HFF-Myc (cell line): ENCODE measurements around the gene MSH3.

Experiments used
- DNase-seq: peaks from one replicate; pipeline ENCODE4 v3.0.0-alpha.2; 2011; ENCODE audit warnings: low read depth; ENCODE audit errors: extremely low read depth
- H3K4me3 ChIP-seq: replicated peaks from 2 replicates; pipeline ENCODE4 v1.5.1; 2011; ENCODE audit warnings: low read depth, mild to moderate bottlenecking, control low read depth, low read length
- TF ChIP-seq, protein P1 (sequence below): IDR thresholded peaks from 2 replicates; pipeline ENCODE4 v1.5.1; 2012; ENCODE audit warnings: mild to moderate bottlenecking, low read depth, low read length, control low read depth; ENCODE audit errors: missing control alignments

Gene MSH3

DNA sequence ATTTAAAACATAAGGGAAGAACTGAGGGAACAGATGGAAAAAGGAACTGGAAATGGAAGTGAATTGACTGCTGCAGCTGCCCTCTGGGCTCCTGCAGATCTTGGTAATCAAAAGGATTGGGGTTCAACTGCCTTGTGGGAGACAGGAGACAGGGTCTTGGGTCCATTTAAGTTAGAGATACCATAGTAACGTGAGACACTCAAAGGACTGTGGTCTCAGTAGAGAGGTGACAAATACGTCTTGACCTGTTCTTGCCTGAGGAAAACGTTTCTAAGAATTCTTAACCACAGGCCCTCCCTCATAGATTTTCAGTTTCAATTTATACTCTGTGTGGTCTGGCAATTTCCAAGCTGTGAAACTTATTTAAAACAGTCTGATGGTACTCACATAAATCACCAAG lies 101.2 kb downstream of the MSH3 start:
- TF ChIP-seq, protein P1, sequence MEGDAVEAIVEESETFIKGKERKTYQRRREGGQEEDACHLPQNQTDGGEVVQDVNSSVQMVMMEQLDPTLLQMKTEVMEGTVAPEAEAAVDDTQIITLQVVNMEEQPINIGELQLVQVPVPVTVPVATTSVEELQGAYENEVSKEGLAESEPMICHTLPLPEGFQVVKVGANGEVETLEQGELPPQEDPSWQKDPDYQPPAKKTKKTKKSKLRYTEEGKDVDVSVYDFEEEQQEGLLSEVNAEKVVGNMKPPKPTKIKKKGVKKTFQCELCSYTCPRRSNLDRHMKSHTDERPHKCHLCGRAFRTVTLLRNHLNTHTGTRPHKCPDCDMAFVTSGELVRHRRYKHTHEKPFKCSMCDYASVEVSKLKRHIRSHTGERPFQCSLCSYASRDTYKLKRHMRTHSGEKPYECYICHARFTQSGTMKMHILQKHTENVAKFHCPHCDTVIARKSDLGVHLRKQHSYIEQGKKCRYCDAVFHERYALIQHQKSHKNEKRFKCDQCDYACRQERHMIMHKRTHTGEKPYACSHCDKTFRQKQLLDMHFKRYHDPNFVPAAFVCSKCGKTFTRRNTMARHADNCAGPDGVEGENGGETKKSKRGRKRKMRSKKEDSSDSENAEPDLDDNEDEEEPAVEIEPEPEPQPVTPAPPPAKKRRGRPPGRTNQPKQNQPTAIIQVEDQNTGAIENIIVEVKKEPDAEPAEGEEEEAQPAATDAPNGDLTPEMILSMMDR: no peak
- H3K4me3 ChIP-seq: no peak overlapping the region
- DNase-seq: no peak

DNA sequence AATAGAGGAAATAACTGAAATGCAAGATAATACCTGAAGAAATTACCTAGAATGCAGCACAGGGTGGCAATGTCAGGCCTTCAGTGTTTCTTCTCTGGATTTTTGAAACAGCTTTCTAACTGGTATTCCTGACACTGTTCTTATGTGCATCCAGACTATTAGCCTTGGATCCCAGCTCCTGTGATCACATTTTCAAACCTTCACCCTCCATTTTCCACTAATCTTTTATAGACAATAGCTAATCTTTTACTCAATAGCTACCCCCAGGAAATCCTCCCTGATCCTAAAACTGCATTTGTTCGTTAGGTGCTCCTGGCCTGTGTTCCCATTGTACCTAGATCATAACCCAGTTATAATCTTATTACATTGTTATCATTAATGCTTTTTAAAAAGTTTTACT lies 101.8 kb downstream of the MSH3 start:
- H3K4me3 ChIP-seq: no peak overlapping the region
- no peak for DNase-seq
- TF ChIP-seq, protein P1: no peak

DNA sequence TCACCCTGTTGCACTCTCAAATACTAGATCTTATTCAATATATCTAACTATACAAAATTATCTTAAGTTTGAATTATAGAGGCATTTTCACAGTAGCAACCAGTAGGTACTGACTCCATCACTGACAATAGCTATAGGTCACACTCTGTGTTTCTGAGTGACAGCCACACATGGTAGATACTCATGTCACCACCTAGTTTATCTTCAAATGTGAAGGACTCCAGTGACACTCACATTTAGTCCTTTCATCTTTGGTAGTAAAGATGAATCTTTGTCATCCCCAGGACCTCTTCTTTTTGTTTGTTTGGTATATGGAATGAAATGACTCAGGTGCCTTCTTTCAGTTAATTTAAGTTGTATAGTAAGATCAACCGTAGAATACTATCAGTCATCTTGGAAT lies 102.8 kb downstream of the MSH3 start:
- no peak overlapping the region for H3K4me3 ChIP-seq
- TF ChIP-seq, protein P1: no peak

DNA sequence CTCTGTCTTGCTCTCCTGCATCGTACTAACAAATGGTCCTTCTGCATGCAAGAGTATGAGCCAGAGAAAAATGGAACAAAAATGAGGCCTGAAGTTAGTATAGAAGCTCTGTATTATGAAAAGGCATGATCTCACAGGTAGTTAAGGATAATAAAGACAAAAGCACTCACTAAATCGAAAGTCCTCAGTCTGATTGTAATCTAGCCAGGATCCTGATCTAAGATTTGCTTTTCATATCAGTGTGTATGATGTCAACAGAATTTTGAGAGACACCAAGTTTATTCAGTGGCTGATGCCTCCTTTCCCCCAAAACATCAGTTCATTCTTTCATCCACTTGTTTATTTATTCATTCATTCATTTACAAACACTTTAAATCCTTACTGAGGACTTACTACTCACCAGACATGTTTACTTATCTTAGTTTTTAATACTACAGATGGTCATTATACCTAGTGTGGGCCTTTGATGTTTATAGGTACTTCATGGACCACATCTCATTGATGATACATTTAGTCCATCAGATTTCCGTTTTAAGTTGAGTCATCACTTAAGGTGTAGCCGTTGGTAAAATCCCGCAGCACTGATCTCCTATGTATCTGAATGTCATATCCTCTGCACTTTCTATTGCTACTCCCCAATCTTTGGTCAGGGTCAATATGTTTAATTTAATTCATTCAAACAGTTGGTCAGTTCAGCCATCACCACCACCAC lies 105.6 kb downstream of the MSH3 start:
- DNase-seq: no peak
- TF ChIP-seq, protein P1: no peak

More for the DNA sequence above, 102.8 kb downstream of the MSH3 start:
- DNase-seq: no peak

DNA sequence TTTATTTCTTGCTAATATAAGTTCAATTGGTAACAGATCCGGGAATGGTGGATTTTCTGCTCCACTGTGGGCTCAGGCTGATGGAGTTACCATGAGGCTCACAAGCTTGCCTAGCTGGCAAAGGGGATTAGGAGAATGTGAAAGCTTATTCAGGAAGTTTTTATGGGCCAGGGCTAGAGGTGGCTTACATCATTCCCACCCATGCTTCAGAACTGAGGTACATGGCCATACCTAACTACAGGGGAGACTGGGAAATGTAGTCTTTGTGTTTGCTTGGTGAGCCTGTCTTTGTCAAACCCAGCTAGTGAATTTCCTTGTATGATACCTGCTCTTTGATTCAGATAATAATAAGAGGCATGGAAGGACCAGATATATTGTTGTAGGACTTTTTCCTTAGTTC lies 106.2 kb downstream of the MSH3 start:
- TF ChIP-seq, protein P1: no peak
- no peak overlapping the region for H3K4me3 ChIP-seq
- DNase-seq: no peak

More for the DNA sequence above, 105.6 kb downstream of the MSH3 start:
- no peak overlapping the region for H3K4me3 ChIP-seq

DNA sequence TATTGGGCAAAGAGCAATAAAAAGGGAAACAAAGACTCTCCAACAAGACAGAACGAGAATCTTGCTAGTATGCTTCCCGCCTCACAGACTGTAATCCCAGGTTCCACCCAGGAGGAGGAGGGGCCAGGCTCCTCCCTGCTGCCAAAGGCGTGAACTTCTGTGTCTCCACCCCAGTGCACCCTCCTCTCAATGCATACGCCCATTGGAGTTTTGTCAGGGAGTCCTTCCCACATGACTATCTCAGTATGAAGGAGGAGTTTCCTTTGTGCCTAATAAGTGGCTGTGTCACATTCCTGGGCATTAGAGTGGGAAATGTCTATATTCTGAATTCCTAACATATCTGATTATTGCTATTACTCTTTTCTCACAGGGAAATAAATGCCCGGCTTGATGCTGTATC lies 106.7 kb downstream of the MSH3 start:
- no peak for DNase-seq
- no peak overlapping the region for H3K4me3 ChIP-seq
- TF ChIP-seq, protein P1: no peak

DNA sequence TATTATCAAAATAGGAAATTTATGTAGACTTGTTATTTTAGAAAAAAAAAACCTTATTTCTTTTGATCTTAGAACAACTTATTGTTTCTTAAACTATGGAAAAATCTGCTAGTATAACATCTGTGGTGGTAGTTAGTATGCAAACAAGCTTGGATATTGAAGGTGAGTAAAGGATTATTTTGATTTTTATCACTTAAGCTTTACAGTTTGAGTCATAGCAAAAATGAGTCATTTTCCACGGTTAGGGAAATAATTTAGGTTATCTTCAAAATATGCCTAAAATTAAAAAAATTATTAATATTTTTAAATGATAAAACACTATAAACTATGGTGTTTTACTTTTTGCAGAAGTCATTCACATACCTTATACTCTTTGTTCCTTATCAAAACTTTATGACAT lies 107.5 kb downstream of the MSH3 start:
- TF ChIP-seq, protein P1: no peak
- no peak overlapping the region for H3K4me3 ChIP-seq
- DNase-seq: no peak
